ENCODE measurements around the gene MARVELD2.

DNA sequence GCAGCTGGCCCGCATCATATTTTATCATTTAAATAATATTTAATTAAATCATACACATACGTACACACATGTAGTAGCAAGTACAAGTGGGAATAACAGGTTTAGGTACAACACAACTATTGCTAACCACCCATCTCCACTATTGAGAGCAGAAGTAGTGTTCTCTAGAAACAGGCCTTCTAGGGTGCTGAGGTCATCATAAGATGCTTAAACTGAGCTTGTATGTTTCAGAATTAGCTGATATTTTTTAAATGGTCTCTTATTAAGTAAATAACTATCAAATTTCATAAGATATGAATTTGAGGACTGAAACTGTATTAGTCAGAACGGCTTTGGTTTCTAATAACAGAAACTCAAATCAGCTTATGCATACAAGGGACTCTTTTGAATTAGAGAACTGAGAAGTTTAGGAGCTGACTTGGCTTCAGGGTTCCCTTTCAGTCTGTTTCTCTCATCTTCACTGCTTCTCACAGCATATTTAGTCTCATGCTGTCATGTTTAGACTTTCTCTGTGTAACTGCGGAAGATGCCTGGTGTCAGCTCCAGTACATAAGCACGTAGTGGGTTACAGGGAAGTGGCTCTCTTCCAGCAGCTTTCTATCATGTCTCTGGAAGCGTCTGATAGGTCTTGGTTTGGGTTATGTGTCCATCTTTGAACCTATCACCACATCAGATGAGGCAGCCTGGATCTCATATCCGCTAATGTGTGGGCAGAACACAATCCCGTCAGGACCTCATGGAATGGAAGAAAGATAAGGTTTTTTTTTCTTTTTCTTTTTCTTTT is 52.7 kb downstream of the MARVELD2 start:
- no peak for TF ChIP-seq POLR2AphosphoS5 (IDR thresholded peaks at IDR 0.05; ENCODE audit: borderline replicate concordance, low read depth, low read length)
- no peak for TF ChIP-seq EZH2 (IDR thresholded peaks at IDR 0.05)
- TF ChIP-seq FOXP2 (optimal IDR thresholded peaks at IDR 0.05; ENCODE audit: control extremely low read depth, extremely low read length, insufficient read depth), result no peak

Data from SK-N-MC (cell line).